ENCODE measurements around the gene ADA. TPM values are rescaled to one million over a fixed set of nuclear protein-coding genes. Genes with fewer than 3 reads are reported as not detected.

Gene ADA
- total RNA-seq, 4 donors from 2014 or later, result 11.1 to 14.9 (median 12.4) TPM

- no peak for DNase-seq (ENCODE audit: low spot score in 2 of 2)
- Histone ChIP-seq H3K36me3 (no peaks in the 10 kb centered on the region), H3K4me1 (peaks cover 0 to 74% (median 26%) of the 10 kb centered on the region in 4 donors), H3K4me3 (no peak overlapping the region), H3K27ac (peak overlapping the region in 3 of 4 donors; percentile 62 to 84 (median 74)), H3K27me3 (no peaks in the 10 kb centered on the region), H3K9me3 (no peaks in the 10 kb centered on the region)
- TF ChIP-seq POLR2A (IDR thresholded peaks at IDR 0.05) (no peak), EP300 (IDR thresholded peaks at IDR 0.05) (no peak), CTCF (IDR thresholded peaks at IDR 0.05) (no peak)
These were observed 44.3 kb upstream of the ADA start for GRCh38 chr20:44695674-44696300.

GRCh38 chr20:44695295-44695673, 43.8 kb upstream of the ADA start:
- no peaks in the 10 kb centered on the region for H3K9me3 ChIP-seq
- TF ChIP-seq POLR2A (IDR thresholded peaks at IDR 0.05), result no peak
- no peak for TF ChIP-seq CTCF (IDR thresholded peaks at IDR 0.05)
- TF ChIP-seq EP300 (IDR thresholded peaks at IDR 0.05), result no peak
- no peaks in the 10 kb centered on the region for H3K27me3 ChIP-seq
- DNase-seq (ENCODE audit: low spot score in 2 of 2), result no peak
- peaks cover 0 to 74% (median 27%) of the 10 kb centered on the region in 4 donors for H3K4me1 ChIP-seq
- peak overlapping the region in 3 of 4 donors; percentile 62 to 84 (median 74) for H3K27ac ChIP-seq
- WGBS, 2 donors, result 52 to 59% methylated on average over 2 of the region's 2 CpGs
- no peak overlapping the region for H3K4me3 ChIP-seq
- no peaks in the 10 kb centered on the region for H3K36me3 ChIP-seq

- Histone ChIP-seq H3K9me3 (no peaks in the 10 kb centered on the region), H3K27ac (peak overlapping the region in 2 of 4 donors; percentile 74 to 84), H3K4me3 (no peak overlapping the region), H3K27me3 (no peaks in the 10 kb centered on the region), H3K36me3 (no peaks in the 10 kb centered on the region), H3K4me1 (peaks cover 0 to 71% (median 27%) of the 10 kb centered on the region in 4 donors)
- WGBS, 2 donors, result 89 to 97% methylated on average over 4 of the region's 4 CpGs
- DNase-seq (ENCODE audit: low spot score in 2 of 2), result no peak
- TF ChIP-seq EP300 (IDR thresholded peaks at IDR 0.05) (no peak), POLR2A (IDR thresholded peaks at IDR 0.05) (no peak), CTCF (IDR thresholded peaks at IDR 0.05) (no peak)
These were observed 42.7 kb upstream of the ADA start for GRCh38 chr20:44694159-44694558.

- Histone ChIP-seq H3K27ac (peak overlapping the region in 3 of 4 donors; percentile 57 to 84 (median 74)), H3K27me3 (no peaks in the 10 kb centered on the region), H3K4me3 (no peak overlapping the region), H3K36me3 (no peaks in the 10 kb centered on the region), H3K9me3 (no peaks in the 10 kb centered on the region), H3K4me1 (peaks cover 0 to 68% (median 25%) of the 10 kb centered on the region in 4 donors)
- TF ChIP-seq POLR2A (IDR thresholded peaks at IDR 0.05), result no peak
- TF ChIP-seq EP300 (IDR thresholded peaks at IDR 0.05), result no peak
- TF ChIP-seq CTCF (IDR thresholded peaks at IDR 0.05), result no peak
- DNase-seq (ENCODE audit: low spot score in 2 of 2), result no peak
These were observed 42.1 kb upstream of the ADA start for GRCh38 chr20:44693627-44694026.

- Histone ChIP-seq H3K36me3 (no peaks in the 10 kb centered on the region), H3K9me3 (no peaks in the 10 kb centered on the region), H3K27me3 (no peaks in the 10 kb centered on the region), H3K4me1 (peaks cover 0 to 71% (median 22%) of the 10 kb centered on the region in 4 donors), H3K4me3 (no peak overlapping the region), H3K27ac (peak overlapping the region; percentile 11 to 84 (median 67))
- WGBS, 2 donors, result 4 to 34% methylated on average over 6 to 7 of the region's 7 CpGs
- DNase-seq (ENCODE audit: low spot score in 2 of 2), result peak; percentile 71 to 88
- TF ChIP-seq EP300 (IDR thresholded peaks at IDR 0.05) (peak; percentile 62 to 97), POLR2A (IDR thresholded peaks at IDR 0.05) (no peak), CTCF (IDR thresholded peaks at IDR 0.05) (peak in 1 of 5 experiments; percentile 14)
These were observed 41.5 kb upstream of the ADA start for GRCh38 chr20:44692932-44693480.

Data from tibial nerve (tissue), 4 donors.